SK-N-SH (cell line): Measurements from ENCODE around the gene MEF2C. TPM values are rescaled to one million over a fixed set of nuclear protein-coding genes. Genes with fewer than 3 reads are reported as not detected.

Experiments
- CTCF ChIA-PET: fragments of 300-600, 350-600 bp; formaldehyde crosslinking; extraction: SDS; loops from one replicate; lab custom pipeline; 2021; lab: Yijun Ruan, JAX
- POLR2A ChIA-PET: fragments of 350-600 bp; sonication (Branson Sonifier 250); formaldehyde crosslinking; extraction: SDS; loops from one replicate; lab custom pipeline; 2020; ENCODE audit warnings: antibody characterized with exemption, inconsistent platforms; lab: Yijun Ruan, JAX
- DNase-seq: peaks from one replicate; pipeline ENCODE4 v3.0.0; 2012
- H2AFZ ChIP-seq: fragments of 200-600 bp; sonication (generic); 2 replicates; pipeline ENCODE4 v1.8.1; 2016; ENCODE audit warnings: antibody characterized with exemption, mild to moderate bottlenecking, low read depth
- H3F3A ChIP-seq: fragments of 200-600 bp; sonication (generic); replicated peaks from 2 replicates; pipeline ENCODE3; 2016; ENCODE audit warnings: antibody characterized with exemption, mild to moderate bottlenecking; ENCODE audit not compliant: insufficient read depth
- H3K27ac ChIP-seq, 2 experiments: fragments of 200-500 bp in 1 of 2; fragments of 200-600 bp in 1 of 2; sonication (Bioruptor generic) in 1 of 2; sonication (generic), shearing (Covaris generic) in 1 of 2; 2 replicates each; pipeline versions ENCODE4 v1.5.1 to v1.6.1; 2014 to 2016; ENCODE audit warnings: low read depth in 2 of 2, inconsistent platforms in 1 of 2, low read length in 1 of 2, mild to moderate bottlenecking in 1 of 2, mixed read lengths in 1 of 2
- H3K27me3 ChIP-seq: fragments of 200-600 bp; sonication (generic), shearing (Covaris generic); 2 replicates; pipeline ENCODE4 v1.6.1; 2016; ENCODE audit warnings: mixed run types; ENCODE audit not compliant: insufficient read depth
- H3K36me3 ChIP-seq, 2 experiments: fragments of 200-500 bp in 1 of 2; fragments of 200-600 bp in 1 of 2; sonication (Bioruptor generic) in 1 of 2; sonication (generic) in 1 of 2; replicated peaks in 1 of 2; 2 replicates each; pipeline versions ENCODE3 to v1.5.1; 2014 to 2016; ENCODE audit warnings: low read length in 1 of 2, mild to moderate bottlenecking in 1 of 2; ENCODE audit not compliant: insufficient read depth in 2 of 2, control insufficient read depth in 1 of 2
- H3K4me1 ChIP-seq, 2 experiments: fragments of 200-500 bp in 1 of 2; fragments of 200-600 bp in 1 of 2; sonication (Bioruptor generic) in 1 of 2; sonication (generic), shearing (Covaris generic) in 1 of 2; 2 replicates each; pipeline versions ENCODE4 v1.5.1 to v1.6.1; 2014 to 2016; ENCODE audit warnings: low read depth in 1 of 2, low read length in 1 of 2, mixed run types in 1 of 2; ENCODE audit not compliant: insufficient read depth in 2 of 2, control insufficient read depth in 1 of 2
- H3K4me2 ChIP-seq: fragments of 200-600 bp; sonication (generic), shearing (Covaris generic); 2 replicates; pipeline ENCODE4 v1.6.1; 2017; ENCODE audit warnings: mixed run types
- H3K4me3 ChIP-seq, 2 experiments: fragments of 200-500 bp in 1 of 2; fragments of 200-600 bp in 1 of 2; sonication (Bioruptor generic) in 1 of 2; sonication (generic), shearing (Covaris generic) in 1 of 2; 2 replicates each; pipeline versions ENCODE4 v1.5.1 to v1.8.1; 2014 to 2016; ENCODE audit warnings: low read depth in 2 of 2, inconsistent platforms in 1 of 2, low read length in 1 of 2, mild to moderate bottlenecking in 1 of 2, mixed read lengths in 1 of 2, moderate library complexity in 1 of 2
- H3K79me2 ChIP-seq: fragments of 200-600 bp; sonication (generic); 2 replicates; pipeline ENCODE4 v1.8.1; 2017; ENCODE audit warnings: mild to moderate bottlenecking; ENCODE audit not compliant: insufficient read depth
- H3K9ac ChIP-seq: fragments of 200-600 bp; sonication (generic); 2 replicates; pipeline ENCODE4 v1.6.1; 2017; ENCODE audit warnings: mixed run types
- H3K9me2 ChIP-seq: fragments of 200-600 bp; sonication (generic); 2 replicates; pipeline ENCODE4 v1.6.1; 2017; ENCODE audit warnings: mixed run types
- H3K9me3 ChIP-seq: fragments of 200-600 bp; sonication (generic); 2 replicates; pipeline ENCODE4 v1.6.1; 2017; ENCODE audit warnings: mixed run types, mild to moderate bottlenecking, moderate library complexity
- H4K20me1 ChIP-seq: fragments of 200-600 bp; sonication (generic); 2 replicates; pipeline ENCODE4 v1.6.1; 2017; ENCODE audit warnings: mild to moderate bottlenecking, mixed run types; ENCODE audit not compliant: insufficient read depth
- CHD2 ChIP-seq: fragments of 150-350 bp; IDR thresholded peaks from 2 replicates; pipeline ENCODE4 v1.6.1; 2018; ENCODE audit warnings: low read length; ENCODE audit not compliant: partially characterized antibody
- ELF1 ChIP-seq: IDR thresholded peaks from 2 replicates; pipeline ENCODE4 v1.4.0; 2012
- EP300 ChIP-seq, 2 experiments: IDR thresholded peaks; 2 replicates each; pipeline versions ENCODE4 v1.4.0 to v1.6.1; 2012; ENCODE audit warnings: borderline replicate concordance in 1 of 2, low read depth in 1 of 2, low read length in 1 of 2
- FOXJ3 ChIP-seq: sonication (generic); formaldehyde crosslinking; IDR thresholded peaks from 2 replicates; pipeline ENCODE4 v1.5.1; 2020; ENCODE audit warnings: mild to moderate bottlenecking, missing genetic modification reagents
- GABPA ChIP-seq: IDR thresholded peaks from 2 replicates; pipeline ENCODE4 v1.4.0; 2012; ENCODE audit warnings: low read depth, mild to moderate bottlenecking
- GATA2 ChIP-seq: sonication (generic); formaldehyde crosslinking; IDR thresholded peaks from 2 replicates; pipeline ENCODE4 v1.5.0; 2020; ENCODE audit warnings: mild to moderate bottlenecking, missing genetic modification reagents
- MXI1 ChIP-seq: IDR thresholded peaks from 2 replicates; pipeline ENCODE4 v1.6.1; 2012; ENCODE audit warnings: mild to moderate bottlenecking, low read depth, low read length, improper control_type of control experiment
- POLR2AphosphoS5 ChIP-seq: IDR thresholded peaks from 2 replicates; pipeline ENCODE4 v1.6.1; 2012; ENCODE audit warnings: low read depth, low read length
- RAD21 ChIP-seq: IDR thresholded peaks from 2 replicates; pipeline ENCODE4 v1.6.1; 2012; ENCODE audit warnings: mild to moderate bottlenecking, low read length
- RCOR1 ChIP-seq: fragments of 150-350 bp; IDR thresholded peaks from 2 replicates; pipeline ENCODE4 v1.6.1; 2017; ENCODE audit warnings: antibody characterized with exemption, low read length
- SIN3A ChIP-seq: IDR thresholded peaks from 2 replicates; pipeline ENCODE4 v1.6.1; 2012; ENCODE audit warnings: low read depth, mild to moderate bottlenecking, low read length, moderate library complexity, borderline replicate concordance
- SMC3 ChIP-seq: IDR thresholded peaks from 2 replicates; pipeline ENCODE4 v1.6.1; 2012; ENCODE audit warnings: low read depth, low read length, improper control_type of control experiment
- TAF1 ChIP-seq: IDR thresholded peaks from 2 replicates; pipeline ENCODE4 v1.6.1; 2012; ENCODE audit warnings: low read depth, mild to moderate bottlenecking, low read length, moderate library complexity, borderline replicate concordance
- TCF12 ChIP-seq: IDR thresholded peaks from 2 replicates; pipeline ENCODE4 v1.4.0; 2012
- TEAD4 ChIP-seq: IDR thresholded peaks from 2 replicates; pipeline ENCODE4 v1.4.0; 2012; ENCODE audit warnings: mild to moderate bottlenecking, borderline replicate concordance; ENCODE audit not compliant: insufficient read depth
- WGBS: methylation state at CpG from one replicate; pipeline ENCODE4 v1.1.6; 2017; ENCODE audit warnings: low lambda C conversion rate; 5-methylcytosine and 5-hydroxymethylcytosine counted together
- polyA plus RNA-seq, 3 experiments: library from polyadenylated mRNA; depleted of rRNA; stranded (reverse); fragments of >200 nt; gene quantifications; 2 replicates each; pipeline ENCODE4 v1.2.3, GENCODE V29; 2012
- TF ChIP-seq, protein P1 (sequence below): fragments of 150-350 bp; IDR thresholded peaks from 2 replicates; pipeline ENCODE4 v1.6.1; 2017; ENCODE audit warnings: antibody characterized with exemption, low read length, low read depth, borderline replicate concordance
- TF ChIP-seq, protein P2 (sequence below): IDR thresholded peaks from 2 replicates; pipeline ENCODE4 v1.4.0; 2012; ENCODE audit warnings: low read depth, borderline replicate concordance
- TF ChIP-seq, protein P3 (sequence below): fragments of 150-350 bp; IDR thresholded peaks from 2 replicates; pipeline ENCODE4 v1.6.1; 2016; ENCODE audit warnings: mild to moderate bottlenecking, low read depth, low read length

Gene MEF2C
- polyA plus RNA-seq, 1 of the 3 experiments (the other 2 are of a cell fraction), result 1.2 TPM

DNA sequence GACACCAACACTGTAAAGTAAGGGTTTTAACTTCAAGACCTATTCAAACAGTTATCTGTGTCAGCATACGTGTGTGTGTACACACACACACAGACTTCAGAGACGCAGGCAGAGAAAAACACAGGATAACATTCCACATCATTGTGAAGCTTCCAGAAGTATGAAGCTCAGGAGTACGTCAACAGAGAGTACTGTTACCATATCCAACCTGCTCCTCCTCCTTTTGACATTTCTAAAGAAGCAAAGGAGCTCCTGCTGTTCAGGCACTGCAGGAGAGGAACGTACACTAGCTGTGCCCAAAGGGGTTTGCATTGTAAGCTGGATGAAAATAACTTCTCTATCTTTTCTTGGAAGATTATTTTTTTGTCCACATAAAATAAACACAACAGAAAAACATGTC lies 180.7 kb downstream of the MEF2C start:
- Histone ChIP-seq H3K9ac (no peak overlapping the region), H4K20me1 (no peaks in the 10 kb centered on the region), H3K9me2 (no peaks in the 10 kb centered on the region), H2AFZ (no peak overlapping the region), H3K36me3 (no peaks in the 10 kb centered on the region), H3K4me3 (no peak overlapping the region), H3K79me2 (no peaks in the 10 kb centered on the region), H3K4me1 (no peaks in the 10 kb centered on the region; a peak in 1 of 4 replicates), H3K27ac (no peak overlapping the region), H3K27me3 (peaks cover 5% of the 10 kb centered on the region; the same call in 1 of the 2 replicates), H3K4me2 (no peak overlapping the region), H3K9me3 (no peaks in the 10 kb centered on the region), H3F3A (no peaks in the 10 kb centered on the region)
- DNase-seq, result no peak
- POLR2A ChIA-PET, result no interaction called here
- TF ChIP-seq, protein P1, sequence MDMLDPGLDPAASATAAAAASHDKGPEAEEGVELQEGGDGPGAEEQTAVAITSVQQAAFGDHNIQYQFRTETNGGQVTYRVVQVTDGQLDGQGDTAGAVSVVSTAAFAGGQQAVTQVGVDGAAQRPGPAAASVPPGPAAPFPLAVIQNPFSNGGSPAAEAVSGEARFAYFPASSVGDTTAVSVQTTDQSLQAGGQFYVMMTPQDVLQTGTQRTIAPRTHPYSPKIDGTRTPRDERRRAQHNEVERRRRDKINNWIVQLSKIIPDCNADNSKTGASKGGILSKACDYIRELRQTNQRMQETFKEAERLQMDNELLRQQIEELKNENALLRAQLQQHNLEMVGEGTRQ, result no peak
- CTCF ChIA-PET, result interaction anchor here (4.0 kb wide), 1 partner anchor 10 kb away, joined by 37 read pairs; no protein-coding TSS in a partner anchor
- WGBS, result 34% methylated on average over 4 of the region's 4 CpGs

DNA sequence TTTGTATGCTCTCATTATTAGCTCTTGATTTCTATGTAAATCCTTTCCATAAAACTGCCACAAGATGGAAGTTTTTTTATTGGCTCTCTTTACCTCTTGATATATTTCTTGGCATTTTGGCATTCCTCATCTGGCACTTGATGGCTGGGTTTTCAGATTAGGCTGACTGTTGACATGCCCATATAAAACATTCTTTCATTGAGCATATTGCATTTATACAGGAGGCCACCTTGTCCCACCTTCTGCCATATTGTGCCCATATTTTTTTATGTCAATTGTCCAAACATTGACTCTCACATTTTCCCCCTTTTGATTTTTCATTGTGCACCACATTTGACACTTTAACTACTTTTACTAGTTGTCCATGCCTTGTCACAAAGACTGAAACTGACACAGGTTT lies 182.9 kb downstream of the MEF2C start:
- no peak for TF ChIP-seq CHD2
- TF ChIP-seq, protein P2, sequence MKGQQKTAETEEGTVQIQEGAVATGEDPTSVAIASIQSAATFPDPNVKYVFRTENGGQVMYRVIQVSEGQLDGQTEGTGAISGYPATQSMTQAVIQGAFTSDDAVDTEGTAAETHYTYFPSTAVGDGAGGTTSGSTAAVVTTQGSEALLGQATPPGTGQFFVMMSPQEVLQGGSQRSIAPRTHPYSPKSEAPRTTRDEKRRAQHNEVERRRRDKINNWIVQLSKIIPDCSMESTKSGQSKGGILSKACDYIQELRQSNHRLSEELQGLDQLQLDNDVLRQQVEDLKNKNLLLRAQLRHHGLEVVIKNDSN, result no peak
- no peak for TF ChIP-seq GATA2 (CRISPR knock-in tag)
- no peak for TF ChIP-seq SIN3A
- TF ChIP-seq SMC3, result no peak
- TF ChIP-seq TEAD4, result no peak
- TF ChIP-seq GABPA, result no peak
- TF ChIP-seq ELF1, result no peak
- no peak for TF ChIP-seq TCF12
- no peak for TF ChIP-seq RCOR1
- H3K36me3 ChIP-seq, result no peaks in the 10 kb centered on the region
- DNase-seq, result no peak
- ChIA-PET POLR2A (no interaction called here), CTCF (interaction anchor here (0.6 to 2.1 kb wide), 2 partner anchors 9 to 14 kb away, joined by 3 to 7 read pairs; no protein-coding TSS in a partner anchor)
- no peaks in the 10 kb centered on the region for H3K9me3 ChIP-seq
- H3K9ac ChIP-seq, result no peak overlapping the region
- H4K20me1 ChIP-seq, result no peaks in the 10 kb centered on the region
- H2AFZ ChIP-seq, result no peak overlapping the region
- H3K9me2 ChIP-seq, result no peaks in the 10 kb centered on the region
- no peak overlapping the region for H3K4me3 ChIP-seq
- H3K4me1 ChIP-seq, result no peaks in the 10 kb centered on the region
- H3K27me3 ChIP-seq, result peaks cover 20% of the 10 kb centered on the region; the same call in 1 of the 2 replicates
- no peaks in the 10 kb centered on the region for H3K79me2 ChIP-seq
- no peak overlapping the region for H3K4me2 ChIP-seq
- no peaks in the 10 kb centered on the region for H3F3A ChIP-seq
- no peak overlapping the region for H3K27ac ChIP-seq

DNA sequence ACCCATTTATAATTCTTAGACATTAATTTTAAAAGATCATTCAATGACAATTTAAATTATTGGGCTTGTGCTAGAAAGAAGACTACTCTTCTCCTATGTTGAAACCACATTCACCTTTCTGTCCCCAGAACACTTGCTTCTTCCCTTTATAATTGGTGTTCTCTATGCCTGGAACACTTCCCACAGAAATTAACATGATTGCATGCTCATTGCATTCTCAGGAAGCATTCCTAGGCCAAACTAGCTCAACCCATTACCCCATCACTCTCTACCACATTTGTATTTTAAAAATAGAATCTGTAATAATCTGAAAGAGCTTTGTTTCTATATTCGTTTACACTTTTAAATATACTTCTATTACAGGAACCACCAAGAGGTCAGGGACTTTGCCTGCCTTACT lies 184.7 kb downstream of the MEF2C start:
- H3K4me1 ChIP-seq, result no peaks in the 10 kb centered on the region
- H3K79me2 ChIP-seq, result no peaks in the 10 kb centered on the region
- WGBS, result 9% methylated on average over 1 of the region's 1 CpG
- no peak overlapping the region for H3K27ac ChIP-seq
- no peaks in the 10 kb centered on the region for H3K9me3 ChIP-seq
- H3F3A ChIP-seq, result no peaks in the 10 kb centered on the region
- no peak for TF ChIP-seq FOXJ3 (CRISPR knock-in tag)
- no peak for TF ChIP-seq EP300 (IDR thresholded peaks at IDR 0.05; ENCODE audit: borderline replicate concordance in 1 of 2, low read depth in 1 of 2, low read length in 1 of 2)
- TF ChIP-seq RAD21, result no peak
- no peak for TF ChIP-seq MXI1
- no peak for TF ChIP-seq SMC3
- TF ChIP-seq, protein P3, sequence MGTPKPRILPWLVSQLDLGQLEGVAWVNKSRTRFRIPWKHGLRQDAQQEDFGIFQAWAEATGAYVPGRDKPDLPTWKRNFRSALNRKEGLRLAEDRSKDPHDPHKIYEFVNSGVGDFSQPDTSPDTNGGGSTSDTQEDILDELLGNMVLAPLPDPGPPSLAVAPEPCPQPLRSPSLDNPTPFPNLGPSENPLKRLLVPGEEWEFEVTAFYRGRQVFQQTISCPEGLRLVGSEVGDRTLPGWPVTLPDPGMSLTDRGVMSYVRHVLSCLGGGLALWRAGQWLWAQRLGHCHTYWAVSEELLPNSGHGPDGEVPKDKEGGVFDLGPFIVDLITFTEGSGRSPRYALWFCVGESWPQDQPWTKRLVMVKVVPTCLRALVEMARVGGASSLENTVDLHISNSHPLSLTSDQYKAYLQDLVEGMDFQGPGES, result no peak
- no peak for TF ChIP-seq POLR2AphosphoS5
- TF ChIP-seq TAF1, result no peak
- H3K4me2 ChIP-seq, result no peak overlapping the region
- H4K20me1 ChIP-seq, result no peaks in the 10 kb centered on the region
- H3K27me3 ChIP-seq, result peaks cover 33% of the 10 kb centered on the region; the same call in 1 of the 2 replicates
- no peaks in the 10 kb centered on the region for H3K9me2 ChIP-seq
- CTCF ChIA-PET, result interaction anchor here (0.9 to 4.5 kb wide), 5 partner anchors 9 to 1567 kb away, joined by 3 to 22 read pairs (median 3); no protein-coding TSS in a partner anchor
- no peak overlapping the region for H2AFZ ChIP-seq
- no peaks in the 10 kb centered on the region for H3K36me3 ChIP-seq
- POLR2A ChIA-PET, result no interaction called here
- no peak overlapping the region for H3K4me3 ChIP-seq
- no peak for DNase-seq
- no peak overlapping the region for H3K9ac ChIP-seq
